K562 (cell line): ENCODE results near the gene SPARC. TPM values are rescaled to one million over a fixed set of nuclear protein-coding genes. Genes with fewer than 3 reads are reported as not detected.

Source experiments
- ATAC-seq: fragments of 200-7000 bp; cut with Tn5 transposase; 3 replicates; pipeline ENCODE4 v1.9.1; 2020; ENCODE audit warnings: moderate library complexity
- BruUV-seq: library from RNA; stranded (reverse); fragments of 400-500 nt; replicated peaks from 2 replicates; lab custom pipeline; 2021; lab: Mats Ljungman, UMichigan
- CTCF ChIA-PET: fragments of 300-600 bp; formaldehyde crosslinking; extraction: SDS; loops from one replicate; lab custom pipeline; 2021; ENCODE audit warnings: low intra/inter-chr PET ratio; lab: Yijun Ruan, JAX
- POLR2A ChIA-PET: fragments of 300-600, 350-650 bp; sonication (Branson Sonifier 250); formaldehyde crosslinking; extraction: SDS; loops from one replicate; lab custom pipeline; 2021; ENCODE audit warnings: antibody characterized with exemption, inconsistent platforms; lab: Yijun Ruan, JAX
- DNase-seq, 4 experiments: peaks; one replicate each; pipeline versions ENCODE4 v3.0.0 to v3.0.0-alpha.2; 2011 to 2018; ENCODE audit warnings: low spot score in 3 of 4, mixed read lengths in 3 of 4; ENCODE audit errors: extremely low read depth in 1 of 4
- FAIRE-seq: peaks from 2 replicates; lab custom pipeline; 2011; peaks lifted over from hg19 to GRCh38; lab: Jason Lieb, UNC
- H2AFZ ChIP-seq: 2 replicates; pipeline ENCODE4 v1.6.0; 2011; ENCODE audit warnings: low read depth, low read length, control low read depth, inconsistent platforms
- H3K27ac ChIP-seq: fragments of 200-600 bp; 3 replicates; pipeline ENCODE4 v1.8.0; 2011; ENCODE audit warnings: low read depth, mild to moderate bottlenecking, control low read depth, inconsistent platforms, low read length, moderate library complexity, mixed read lengths; ENCODE audit errors: extremely low read depth
- H3K27me3 ChIP-seq, 2 experiments: fragments of 300-600 bp in 1 of 2; 2 replicates in 1 of 2; 3 replicates in 1 of 2; pipeline versions ENCODE4 v1.6.0 to v1.8.0; 2011; ENCODE audit warnings: inconsistent platforms in 2 of 2, low read length in 2 of 2, mild to moderate bottlenecking in 1 of 2, mixed read lengths in 1 of 2, moderate library complexity in 1 of 2; ENCODE audit not compliant: control insufficient read depth in 2 of 2, insufficient read depth in 2 of 2
- H3K36me3 ChIP-seq: fragments of 300-600 bp; 3 replicates; pipeline ENCODE4 v1.8.0; 2011; ENCODE audit warnings: mild to moderate bottlenecking, low read length, inconsistent platforms; ENCODE audit not compliant: control insufficient read depth, insufficient read depth
- H3K4me1 ChIP-seq, 2 experiments: fragments of 200-600 bp in 1 of 2; replicated peaks in 1 of 2; 2 replicates in 1 of 2; 3 replicates in 1 of 2; pipeline versions ENCODE4 v1.5.1 to v1.8.0; 2011; ENCODE audit warnings: inconsistent platforms in 2 of 2, low read length in 2 of 2, mild to moderate bottlenecking in 1 of 2, mixed read lengths in 1 of 2, moderate library complexity in 1 of 2; ENCODE audit not compliant: control insufficient read depth in 2 of 2, insufficient read depth in 2 of 2
- H3K4me2 ChIP-seq: 2 replicates; pipeline ENCODE4 v1.6.1; 2011; ENCODE audit warnings: low read length, control low read depth, inconsistent platforms, mixed read lengths; ENCODE audit not compliant: insufficient read depth
- H3K4me3 ChIP-seq: fragments of 200-600 bp; sonication (generic), shearing (Covaris generic); 2 replicates; pipeline ENCODE4 v1.5.1; 2016; ENCODE audit warnings: control low read depth, inconsistent platforms
- H3K79me2 ChIP-seq: fragments of 200-600 bp; 3 replicates; pipeline ENCODE4 v1.8.0; 2011; ENCODE audit warnings: low read length, inconsistent platforms; ENCODE audit not compliant: control insufficient read depth, insufficient read depth
- H3K9ac ChIP-seq, 2 experiments: 2 replicates each; pipeline versions ENCODE4 v1.6.0 to v1.6.1; 2011; ENCODE audit warnings: low read depth in 2 of 2, low read length in 2 of 2, control low read depth in 1 of 2, inconsistent platforms in 1 of 2, mild to moderate bottlenecking in 1 of 2, mixed read lengths in 1 of 2; ENCODE audit not compliant: insufficient read depth in 1 of 2
- H3K9me1 ChIP-seq: one replicate; pipeline ENCODE4 v1.6.0; 2011; ENCODE audit warnings: inconsistent platforms, mild to moderate bottlenecking, low read length, moderate library complexity; ENCODE audit not compliant: control insufficient read depth, insufficient read depth
- H3K9me3 ChIP-seq: replicated peaks from 2 replicates; pipeline ENCODE4 v1.5.1; 2011; ENCODE audit warnings: low read depth, low read length, inconsistent platforms; ENCODE audit not compliant: control insufficient read depth, insufficient read depth
- H4K20me1 ChIP-seq: replicated peaks from 2 replicates; pipeline ENCODE4 v1.6.1; 2011; ENCODE audit warnings: low read length, inconsistent platforms, mixed read lengths; ENCODE audit not compliant: control insufficient read depth, insufficient read depth
- DEAF1 ChIP-seq: fragments of 450-650 bp; formaldehyde crosslinking; IDR thresholded peaks from 2 replicates; pipeline ENCODE4 v1.4.0; 2020; ENCODE audit warnings: mild to moderate bottlenecking, moderate library complexity
- FOXA1 ChIP-seq: fragments of 450-650 bp; IDR thresholded peaks from 2 replicates; pipeline ENCODE4 v1.6.1; 2016; ENCODE audit warnings: mild to moderate bottlenecking, borderline replicate concordance
- RBM39 ChIP-seq: fragments of 200-400 bp; formaldehyde crosslinking; optimal IDR thresholded peaks from 2 replicates; pipeline ENCODE3; 2018; ENCODE audit warnings: low read depth, low read length
- RNF2 ChIP-seq: sonication (generic); IDR thresholded peaks from 2 replicates; pipeline ENCODE4 v1.6.1; 2016
- WGBS: fragments of 100-300 bp; shearing (Covaris generic); methylation state at CpG from one replicate; pipeline ENCODE4 v1.1.6; 2016; ENCODE audit warnings: low coverage, mixed read lengths; ENCODE audit not compliant: insufficient coverage; ENCODE audit errors: missing lambda C conversion rate; 5-methylcytosine and 5-hydroxymethylcytosine counted together
- in situ Hi-C: fragments of 300-500 bp; cut with MboI; formaldehyde crosslinking; loops from 4 replicates; pipeline ENCODE4 v1.15.0; 2018; ENCODE audit warnings: inconsistent platforms, mixed read lengths
- intact Hi-C: fragments of 100-400 bp; cut with micrococcal nuclease; formaldehyde crosslinking; loops from 2 replicates; pipeline ENCODE4 v1.14.2; 2022
- polyA plus RNA-seq, 8 experiments: library from polyadenylated mRNA; depleted of rRNA in 4 of 8; stranded (reverse) in 5 of 8; unstranded in 3 of 8; fragments of >200 nt; fragmentation: Nextera tagmentation in 2 of 8; fragmentation: Illumina TruSeq in 1 of 8; extraction: Ambion mirVana in 2 of 8; extraction: Trizol in 1 of 8; gene quantifications; 2 replicates each; pipeline versions ENCODE4 v1.2.1 to v1.2.3, GENCODE V29; 2011 to 2014; ENCODE audit warnings: inconsistent platforms in 1 of 8, missing spikeins in 1 of 8
- total RNA-seq, 7 experiments: library from RNA; depleted of rRNA in 6 of 7; stranded (reverse); fragments of >200 nt in 6 of 7; fragmentation: Illumina TruSeq in 2 of 7; extraction: Trizol in 2 of 7; gene quantifications; 2 replicates each; pipeline versions ENCODE4 v1.2.1 to v1.2.3, GENCODE V29; 2011 to 2021; ENCODE audit warnings: low replicate concordance in 1 of 7

Gene SPARC
- total and polyA plus RNA-seq, 9 of the 15 experiments (the other 6 are each of a cell fraction or from before 2014, with no cell fraction given): 6.1 to 35.6 (median 12.2) TPM

- peak; percentile 77 for TF ChIP-seq DEAF1 (CRISPR knock-in tag)
Measured at GRCh38 chr5:151659001-151659754, 27.5 kb downstream of the SPARC start (continued).

- in situ Hi-C loops: no loop called here
- no peak for ATAC-seq
Measured at GRCh38 chr5:151657114-151657513, 29.6 kb downstream of the SPARC start.

More at GRCh38 chr5:151657114-151657513, 29.6 kb downstream of the SPARC start:
- BruUV-seq: no TSS peak
- Histone ChIP-seq H2AFZ (no peak overlapping the region), H3K27me3 (peaks cover 3 to 8% of the 10 kb centered on the region in 2 experiments), H3K9me3 (no peaks in the 10 kb centered on the region), H3K36me3 (no peaks in the 10 kb centered on the region), H3K4me1 (no peaks in the 10 kb centered on the region), H4K20me1 (no peaks in the 10 kb centered on the region), H3K4me2 (no peak overlapping the region), H3K79me2 (no peaks in the 10 kb centered on the region), H3K9ac (no peak overlapping the region), H3K4me3 (no peak overlapping the region), H3K27ac (no peak overlapping the region), H3K9me1 (no peaks in the 10 kb centered on the region)
- ChIA-PET CTCF (no interaction called here), POLR2A (interaction anchor here (0.9 kb wide), 1 partner anchor 115 kb away, joined by 3 read pairs; no protein-coding TSS in a partner anchor)
- DNase-seq: no peak
- TF ChIP-seq RBM39 (no peak), FOXA1 (no peak), RNF2 (no peak)
- 7% methylated on average over 1 of the region's 1 CpG for WGBS
- no peak for FAIRE-seq
- intact Hi-C loops: loop anchor here (5.0 kb wide), 1 partner anchor 485 kb away; no protein-coding TSS in a partner anchor
